ENCODE data around the gene ERBIN.

The ERBIN gene

DNA sequence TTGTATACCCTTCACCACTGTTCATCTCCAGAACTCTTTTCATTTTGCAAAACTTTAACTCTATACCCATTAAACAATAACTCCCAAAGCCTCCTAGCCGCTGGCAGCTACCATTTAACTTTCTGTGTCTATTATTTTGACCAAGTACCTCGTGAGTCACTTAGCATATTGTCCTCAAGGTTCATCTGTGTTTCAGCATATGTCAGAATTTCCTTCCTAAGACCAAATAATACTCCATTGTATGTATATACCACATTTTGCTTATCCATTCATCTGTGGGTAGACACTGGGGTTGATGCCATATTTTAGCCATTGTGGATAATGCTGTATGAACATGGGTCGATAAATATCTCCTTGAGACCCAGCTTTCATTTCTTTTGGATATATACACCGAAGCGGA, 17.4 kb downstream of the ERBIN start:
- no peak overlapping the region for H3K9ac ChIP-seq (ENCODE audit: low read length)
- no peak overlapping the region for H3K27ac ChIP-seq (ENCODE audit: low read depth, low read length, poor library complexity, severe bottlenecking)
- H4K20me1 ChIP-seq (ENCODE audit: insufficient read depth, low read length), result no peaks in the 10 kb centered on the region
- no peaks in the 10 kb centered on the region for H3F3A ChIP-seq (ENCODE audit: insufficient read depth, low read length)
- no peak for TF ChIP-seq EZH2 (IDR thresholded peaks at IDR 0.05; ENCODE audit: borderline replicate concordance, low read length)
- TF ChIP-seq, protein P1, sequence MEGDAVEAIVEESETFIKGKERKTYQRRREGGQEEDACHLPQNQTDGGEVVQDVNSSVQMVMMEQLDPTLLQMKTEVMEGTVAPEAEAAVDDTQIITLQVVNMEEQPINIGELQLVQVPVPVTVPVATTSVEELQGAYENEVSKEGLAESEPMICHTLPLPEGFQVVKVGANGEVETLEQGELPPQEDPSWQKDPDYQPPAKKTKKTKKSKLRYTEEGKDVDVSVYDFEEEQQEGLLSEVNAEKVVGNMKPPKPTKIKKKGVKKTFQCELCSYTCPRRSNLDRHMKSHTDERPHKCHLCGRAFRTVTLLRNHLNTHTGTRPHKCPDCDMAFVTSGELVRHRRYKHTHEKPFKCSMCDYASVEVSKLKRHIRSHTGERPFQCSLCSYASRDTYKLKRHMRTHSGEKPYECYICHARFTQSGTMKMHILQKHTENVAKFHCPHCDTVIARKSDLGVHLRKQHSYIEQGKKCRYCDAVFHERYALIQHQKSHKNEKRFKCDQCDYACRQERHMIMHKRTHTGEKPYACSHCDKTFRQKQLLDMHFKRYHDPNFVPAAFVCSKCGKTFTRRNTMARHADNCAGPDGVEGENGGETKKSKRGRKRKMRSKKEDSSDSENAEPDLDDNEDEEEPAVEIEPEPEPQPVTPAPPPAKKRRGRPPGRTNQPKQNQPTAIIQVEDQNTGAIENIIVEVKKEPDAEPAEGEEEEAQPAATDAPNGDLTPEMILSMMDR (IDR thresholded peaks at IDR 0.05; ENCODE audit: low read length), result no peak
- H3K36me3 ChIP-seq (ENCODE audit: insufficient read depth, low read length), result peaks cover 60% of the 10 kb centered on the region
- 0 out of 2 replicates have a peak, but pooled peaks cover 2% of the 10 kb centered on the region for H3K9me3 ChIP-seq (ENCODE audit: low read length)
- no peaks in the 10 kb centered on the region for H3K9me2 ChIP-seq (ENCODE audit: low read depth, low read length)
- no peak overlapping the region for H3K4me3 ChIP-seq (ENCODE audit: low read depth, low read length, poor library complexity, severe bottlenecking)
- H3K79me2 ChIP-seq (ENCODE audit: insufficient read depth, low read length), result peaks cover 83% of the 10 kb centered on the region
- no peak overlapping the region for H2AFZ ChIP-seq (ENCODE audit: low read length)
- no peaks in the 10 kb centered on the region for H3K27me3 ChIP-seq (ENCODE audit: insufficient read depth, low read length)
- H3K4me1 ChIP-seq (ENCODE audit: insufficient read depth, low read length, severe bottlenecking), result peaks cover 2% of the 10 kb centered on the region
- H3K4me2 ChIP-seq (ENCODE audit: low read length), result no peak overlapping the region

DNA sequence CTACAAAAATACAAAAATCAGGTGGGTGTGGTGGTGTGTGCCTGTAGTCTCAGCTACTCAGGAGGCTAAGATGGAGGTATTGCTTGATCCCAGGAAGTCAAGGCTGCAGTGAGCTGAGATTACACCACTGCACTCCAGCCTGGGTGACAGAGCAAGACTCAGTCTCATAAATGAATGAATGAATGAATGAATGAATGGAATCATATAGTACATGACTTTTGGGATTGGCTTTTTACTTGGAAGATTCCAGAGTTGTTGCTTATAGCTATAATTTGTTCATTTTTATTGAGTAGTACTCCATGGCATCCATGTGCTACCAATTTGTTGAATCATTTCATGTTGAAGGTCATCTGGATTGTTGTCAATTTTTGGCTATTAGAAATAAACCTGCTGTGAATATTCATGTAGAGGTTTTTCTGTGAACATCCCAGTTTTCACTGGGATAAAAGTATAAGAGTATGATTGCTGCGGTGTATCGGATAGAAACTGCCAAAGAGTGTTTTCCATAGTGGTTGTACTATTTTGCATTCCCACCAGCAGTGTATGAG, 19.9 kb downstream of the ERBIN start:
- Histone ChIP-seq H3K4me3 (ENCODE audit: low read depth, low read length, poor library complexity, severe bottlenecking) (no peak overlapping the region), H3K27ac (ENCODE audit: low read depth, low read length, poor library complexity, severe bottlenecking) (no peak overlapping the region), H3K79me2 (ENCODE audit: insufficient read depth, low read length) (peaks cover 100% of the 10 kb centered on the region), H3K4me2 (ENCODE audit: low read length) (no peak overlapping the region), H3F3A (ENCODE audit: insufficient read depth, low read length) (no peaks in the 10 kb centered on the region), H3K4me1 (ENCODE audit: insufficient read depth, low read length, severe bottlenecking) (peaks cover 8% of the 10 kb centered on the region), H3K9ac (ENCODE audit: low read length) (no peak overlapping the region), H3K27me3 (ENCODE audit: insufficient read depth, low read length) (no peaks in the 10 kb centered on the region), H3K36me3 (ENCODE audit: insufficient read depth, low read length) (peaks cover 62% of the 10 kb centered on the region), H3K9me3 (ENCODE audit: low read length) (0 out of 2 replicates have a peak, but pooled peaks cover 2% of the 10 kb centered on the region), H2AFZ (ENCODE audit: low read length) (no peak overlapping the region), H4K20me1 (ENCODE audit: insufficient read depth, low read length) (no peaks in the 10 kb centered on the region), H3K9me2 (ENCODE audit: low read depth, low read length) (no peaks in the 10 kb centered on the region)
- TF ChIP-seq EZH2 (IDR thresholded peaks at IDR 0.05; ENCODE audit: borderline replicate concordance, low read length), result no peak
- TF ChIP-seq, protein P1 (IDR thresholded peaks at IDR 0.05; ENCODE audit: low read length), result no peak

DNA sequence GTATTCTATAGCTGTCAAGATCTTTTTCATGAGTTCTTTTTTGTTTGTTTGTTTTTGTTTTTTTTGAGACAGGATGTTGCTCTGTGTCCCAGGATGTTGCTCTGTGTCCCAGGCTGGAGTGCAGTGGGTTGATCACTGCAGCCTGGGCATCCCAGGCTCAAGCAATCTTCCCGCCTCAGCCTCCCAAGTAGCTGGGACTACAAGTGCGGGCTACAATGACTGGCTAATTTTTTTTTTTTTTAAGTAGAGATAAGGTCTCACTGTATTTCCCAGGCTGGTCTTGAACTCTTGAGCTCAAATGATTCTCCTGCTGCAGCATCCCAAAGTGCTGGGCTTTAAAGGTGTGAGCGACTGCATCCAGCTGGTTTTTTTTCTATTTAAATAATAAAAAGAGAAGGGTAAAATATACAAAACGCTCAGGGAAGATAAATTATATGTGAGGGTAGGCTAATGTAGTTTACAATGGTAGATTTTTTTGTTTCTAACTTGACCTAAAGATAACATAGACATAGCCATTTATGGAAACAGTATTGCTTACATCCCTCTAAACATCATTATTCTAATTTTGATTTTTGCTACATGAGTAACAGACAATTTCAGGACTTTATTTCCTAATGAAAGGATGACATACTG, 21.9 kb downstream of the ERBIN start:
- Histone ChIP-seq H3K9me3 (ENCODE audit: low read length) (0 out of 2 replicates have a peak, but pooled peaks cover 5% of the 10 kb centered on the region), H3K4me2 (ENCODE audit: low read length) (no peak overlapping the region)

More for the DNA sequence above, 21.9 kb downstream of the ERBIN start:
- Histone ChIP-seq H3K27ac (ENCODE audit: low read depth, low read length, poor library complexity, severe bottlenecking) (no peak overlapping the region), H3K79me2 (ENCODE audit: insufficient read depth, low read length) (peaks cover 100% of the 10 kb centered on the region), H3K27me3 (ENCODE audit: insufficient read depth, low read length) (no peaks in the 10 kb centered on the region), H3K36me3 (ENCODE audit: insufficient read depth, low read length) (peaks cover 52% of the 10 kb centered on the region), H3K4me3 (ENCODE audit: low read depth, low read length, poor library complexity, severe bottlenecking) (no peak overlapping the region), H3K4me1 (ENCODE audit: insufficient read depth, low read length, severe bottlenecking) (peaks cover 8% of the 10 kb centered on the region), H3K9me2 (ENCODE audit: low read depth, low read length) (no peaks in the 10 kb centered on the region), H4K20me1 (ENCODE audit: insufficient read depth, low read length) (no peaks in the 10 kb centered on the region), H2AFZ (ENCODE audit: low read length) (no peak overlapping the region), H3K9ac (ENCODE audit: low read length) (no peak overlapping the region), H3F3A (ENCODE audit: insufficient read depth, low read length) (no peaks in the 10 kb centered on the region)
- no peak for TF ChIP-seq EZH2 (IDR thresholded peaks at IDR 0.05; ENCODE audit: borderline replicate concordance, low read length)
- TF ChIP-seq, protein P1 (IDR thresholded peaks at IDR 0.05; ENCODE audit: low read length), result no peak

All from OCI-LY1 (cell line).